WTC11 (cell line): ENCODE results near the gene DTNA. TPM values are rescaled to one million over a fixed set of nuclear protein-coding genes. Genes with fewer than 3 reads are reported as not detected.

Source experiments
- ATAC-seq: fragments of 200-7000 bp; cut with Tn5 transposase; 2 replicates; pipeline ENCODE4 v1.10.0; 2021; ENCODE audit warnings: mild to moderate bottlenecking, moderate library complexity
- CTCF ChIA-PET: fragments of 300-600 bp; sonication (Branson Sonifier 250); formaldehyde crosslinking; loops from one replicate; lab custom pipeline; 2021; ENCODE audit warnings: antibody characterized with exemption; lab: Charles Lee
- POLR2A ChIA-PET: fragments of 350-600 bp; sonication (Branson Sonifier 250); formaldehyde crosslinking; loops from one replicate; lab custom pipeline; 2021; ENCODE audit warnings: antibody characterized with exemption; lab: Charles Lee
- DNase-seq: peaks from one replicate; pipeline ENCODE4 v3.0.0; 2021; ENCODE audit warnings: low spot score
- H3K27ac Mint-ChIP-seq: 2 replicates; pipeline ENCODE4 v1.8.0; 2021; ENCODE audit warnings: mixed read lengths
- H3K27me3 Mint-ChIP-seq: 2 replicates; pipeline ENCODE4 v1.8.0; 2021; ENCODE audit warnings: low read depth, mild to moderate bottlenecking, moderate library complexity, mixed read lengths
- H3K36me3 Mint-ChIP-seq: 2 replicates; pipeline ENCODE4 v1.8.0; 2021; ENCODE audit warnings: mixed read lengths
- H3K4me1 Mint-ChIP-seq: 2 replicates; pipeline ENCODE4 v1.8.0; 2022; ENCODE audit warnings: mixed read lengths
- H3K4me3 Mint-ChIP-seq: 2 replicates; pipeline ENCODE4 v1.8.0; 2021; ENCODE audit warnings: mild to moderate bottlenecking, moderate library complexity, mixed read lengths
- H3K9me3 Mint-ChIP-seq: 2 replicates; pipeline ENCODE4 v1.8.0; 2021; ENCODE audit warnings: mixed read lengths
- AR ChIP-seq: fragments of 250-450 bp; sonication (Bioruptor Pico); IDR thresholded peaks from 2 replicates; pipeline ENCODE4 v1.9.0; 2021; ENCODE audit warnings: mild to moderate bottlenecking
- ATF3 ChIP-seq: sonication (generic); formaldehyde crosslinking; conservative IDR thresholded peaks from 2 replicates; pipeline ENCODE4 v1.8.1; 2022; ENCODE audit warnings: mild to moderate bottlenecking, missing genetic modification reagents
- E2F1 ChIP-seq: sonication (generic); formaldehyde crosslinking; IDR thresholded peaks from 2 replicates; pipeline ENCODE4 v1.8.0; 2022; ENCODE audit warnings: mild to moderate bottlenecking, missing genetic modification reagents
- EMX1 ChIP-seq: fragments of 250-450 bp; sonication (Bioruptor Pico); IDR thresholded peaks from 2 replicates; pipeline ENCODE4 v1.8.0; 2021; ENCODE audit warnings: mild to moderate bottlenecking
- FOXP1 ChIP-seq: sonication (generic); formaldehyde crosslinking; IDR thresholded peaks from 2 replicates; pipeline ENCODE4 v1.8.0; 2022; ENCODE audit warnings: missing genetic modification reagents, mild to moderate bottlenecking, moderate library complexity, borderline replicate concordance
- IRF1 ChIP-seq: sonication (generic); formaldehyde crosslinking; IDR thresholded peaks from 2 replicates; pipeline ENCODE4 v1.8.0; 2023; ENCODE audit warnings: missing genetic modification reagents
- JAZF1 ChIP-seq: fragments of 250-450 bp; sonication (Bioruptor Pico); IDR thresholded peaks from 2 replicates; pipeline ENCODE4 v1.9.0; 2021; ENCODE audit warnings: moderate library complexity, mild to moderate bottlenecking, inconsistent platforms
- PRDM15 ChIP-seq: sonication (generic); formaldehyde crosslinking; IDR thresholded peaks from 2 replicates; pipeline ENCODE4 v1.8.0; 2022; ENCODE audit warnings: missing genetic modification reagents
- PRRX2 ChIP-seq: fragments of 250-450 bp; sonication (Bioruptor Pico); IDR thresholded peaks from 2 replicates; pipeline ENCODE4 v1.8.0; 2021; ENCODE audit warnings: mild to moderate bottlenecking
- SMAD3 ChIP-seq: sonication (generic); formaldehyde crosslinking; IDR thresholded peaks from 2 replicates; pipeline ENCODE4 v1.8.0; 2022; ENCODE audit warnings: missing genetic modification reagents, mild to moderate bottlenecking, borderline replicate concordance
- SOX15 ChIP-seq: fragments of 250-450 bp; sonication (Bioruptor Pico); IDR thresholded peaks from 2 replicates; pipeline ENCODE4 v1.9.0; 2021; ENCODE audit warnings: mild to moderate bottlenecking
- TP53 ChIP-seq: sonication (generic); formaldehyde crosslinking; IDR thresholded peaks from 2 replicates; pipeline ENCODE4 v1.8.1; 2023; ENCODE audit warnings: mild to moderate bottlenecking, missing genetic modification reagents
- ZNF317 ChIP-seq: sonication (generic); formaldehyde crosslinking; IDR thresholded peaks from 2 replicates; pipeline ENCODE4 v1.8.1; 2023; ENCODE audit warnings: low read depth, mild to moderate bottlenecking, moderate library complexity, missing genetic modification reagents, borderline replicate concordance
- ZNF425 ChIP-seq: fragments of 250-450 bp; sonication (Bioruptor Pico); conservative IDR thresholded peaks from 2 replicates; pipeline ENCODE4 v1.9.0; 2021; ENCODE audit warnings: mild to moderate bottlenecking
- ZNF671 ChIP-seq: fragments of 250-450 bp; sonication (Bioruptor Pico); IDR thresholded peaks from 2 replicates; pipeline ENCODE4 v1.8.0; 2021; ENCODE audit warnings: mild to moderate bottlenecking
- total RNA-seq: library from RNA; stranded (reverse); gene quantifications from 3 replicates; pipeline ENCODE4 v1.2.3, GENCODE V29; 2021

The DTNA gene
- total RNA-seq, 1 experiment from 2014 or later, result 16.1 TPM

GRCh38 chr18:34859496-34859895, 149.4 kb downstream of the DTNA start:
- H3K36me3 Mint-ChIP-seq, result peaks cover 11% of the 10 kb centered on the region
- H3K4me3 Mint-ChIP-seq, result no peak overlapping the region
- ATAC-seq, result no peak
- ChIA-PET POLR2A (interaction anchor here (0.7 kb wide), 1 partner anchor 733 kb away, joined by 7 read pairs; no protein-coding TSS in a partner anchor), CTCF (no interaction called here)
- no peak overlapping the region for H3K27ac Mint-ChIP-seq
- H3K27me3 Mint-ChIP-seq, result no peaks in the 10 kb centered on the region
- TF ChIP-seq EMX1 (CRISPR knock-in tag) (no peak), E2F1 (CRISPR knock-in tag) (no peak), AR (CRISPR knock-in tag) (no peak), ZNF671 (CRISPR knock-in tag) (no peak), SOX15 (CRISPR knock-in tag) (no peak), FOXP1 (CRISPR knock-in tag) (no peak), ZNF317 (no peak), PRDM15 (CRISPR knock-in tag) (no peak), PRRX2 (no peak), TP53 (CRISPR knock-in tag) (no peak), ZNF425 (CRISPR knock-in tag) (no peak), SMAD3 (CRISPR knock-in tag) (no peak), ATF3 (CRISPR knock-in tag) (no peak), JAZF1 (CRISPR knock-in tag) (no peak)
- TF ChIP-seq, all 79 proteins: peak for 0
- H3K4me1 Mint-ChIP-seq, result peaks cover 4% of the 10 kb centered on the region
- DNase-seq, result no peak
- H3K9me3 Mint-ChIP-seq, result peaks cover 5% of the 10 kb centered on the region; the same call in 1 of the 2 replicates

GRCh38 chr18:34862561-34862960, 152.5 kb downstream of the DTNA start:
- Mint-ChIP-seq H3K4me3 (no peak overlapping the region), H3K4me1 (peaks cover 6% of the 10 kb centered on the region), H3K27me3 (no peaks in the 10 kb centered on the region; the same call in 1 of the 2 replicates), H3K9me3 (peaks cover 5% of the 10 kb centered on the region; the same call in 1 of the 2 replicates), H3K36me3 (peaks cover 11% of the 10 kb centered on the region), H3K27ac (no peak overlapping the region)
- TF ChIP-seq IRF1 (CRISPR knock-in tag), result no peak
- no peak for TF ChIP-seq EMX1 (CRISPR knock-in tag)
- no peak for DNase-seq
- no peak for ATAC-seq
- ChIA-PET POLR2A (no interaction called here), CTCF (interaction anchor here (0.9 kb wide), 1 partner anchor 201 kb away, joined by 3 read pairs; no protein-coding TSS in a partner anchor)
